Endothelial cell of umbilical vein (primary cell): ENCODE data around the gene DOCK7. TPM values are rescaled to one million over a fixed set of nuclear protein-coding genes. Genes with fewer than 3 reads are reported as not detected.

ENCODE experiments used
- BruUV-seq: library from RNA; stranded (reverse); fragments of 400-500 nt; replicated peaks from 2 replicates; lab custom pipeline; 2021; lab: Mats Ljungman, UMichigan
- CTCF ChIA-PET: fragments of 300-600, 350-600 bp; sonication (Branson Sonifier 250); formaldehyde crosslinking; loops from one replicate; lab custom pipeline; 2021; ENCODE audit warnings: antibody characterized with exemption, inconsistent platforms; lab: Charles Lee
- POLR2A ChIA-PET: fragments of 300-600, 350-600 bp; sonication (Branson Sonifier 250); formaldehyde crosslinking; loops from one replicate; lab custom pipeline; 2021; ENCODE audit warnings: antibody characterized with exemption, inconsistent platforms; lab: Charles Lee
- DNase-seq: peaks from one replicate; pipeline ENCODE4 v3.0.0-alpha.2; 2011; ENCODE audit warnings: low read depth, low spot score
- FAIRE-seq: peaks from 2 replicates; lab custom pipeline; 2011; peaks lifted over from hg19 to GRCh38; lab: Jason Lieb, UNC
- H2AFZ ChIP-seq: 2 replicates; pipeline ENCODE4 v1.6.0; 2012; ENCODE audit warnings: low read depth, low read length, control low read depth, inconsistent platforms
- H3K27ac ChIP-seq: 2 replicates; pipeline ENCODE4 v1.5.1; 2011; ENCODE audit warnings: low read depth, mild to moderate bottlenecking, control low read depth, low read length, moderate library complexity; ENCODE audit not compliant: insufficient read depth
- H3K27me3 ChIP-seq, 2 experiments: 2 replicates each; pipeline versions ENCODE4 v1.6.0 to v1.6.1; 2011; ENCODE audit warnings: low read length in 2 of 2, mixed read lengths in 1 of 2; ENCODE audit not compliant: control insufficient read depth in 2 of 2, insufficient read depth in 2 of 2
- H3K36me3 ChIP-seq, 2 experiments: 2 replicates in 1 of 2; 3 replicates in 1 of 2; pipeline ENCODE4 v1.5.1; 2011; ENCODE audit warnings: low read length in 2 of 2, mild to moderate bottlenecking in 1 of 2, moderate library complexity in 1 of 2; ENCODE audit not compliant: control insufficient read depth in 2 of 2, insufficient read depth in 2 of 2; ENCODE audit errors: extremely low read depth in 1 of 2
- H3K4me1 ChIP-seq: 3 replicates; pipeline ENCODE4 v1.5.1; 2011; ENCODE audit warnings: mild to moderate bottlenecking, low read length; ENCODE audit not compliant: control insufficient read depth, insufficient read depth; ENCODE audit errors: extremely low read depth
- H3K4me2 ChIP-seq: 2 replicates; pipeline ENCODE4 v1.6.1; 2011; ENCODE audit warnings: low read length, control low read depth, mixed read lengths; ENCODE audit not compliant: insufficient read depth
- H3K4me3 ChIP-seq, 3 experiments: fragments of 200-600 bp in 1 of 3; sonication (generic), shearing (Covaris generic) in 1 of 3; replicated peaks in 1 of 3; 2 replicates each; pipeline ENCODE4 v1.5.1; 2011 to 2016; ENCODE audit warnings: control low read depth in 3 of 3, low read length in 3 of 3, mild to moderate bottlenecking in 2 of 3, inconsistent platforms in 1 of 3, low read depth in 1 of 3, moderate library complexity in 1 of 3; ENCODE audit not compliant: insufficient read depth in 1 of 3
- H3K79me2 ChIP-seq: 2 replicates; pipeline ENCODE4 v1.6.0; 2012; ENCODE audit warnings: low read length, inconsistent platforms; ENCODE audit not compliant: control insufficient read depth, insufficient read depth
- H3K9ac ChIP-seq: replicated peaks from 2 replicates; pipeline ENCODE3; 2011; ENCODE audit warnings: low read length, control low read depth; ENCODE audit not compliant: insufficient read depth; ENCODE audit errors: extremely low read depth
- H3K9me1 ChIP-seq: replicated peaks from 3 replicates; pipeline ENCODE4 v1.6.0; 2011; ENCODE audit warnings: mild to moderate bottlenecking, low read length; ENCODE audit not compliant: control insufficient read depth, insufficient read depth; ENCODE audit errors: extremely low read depth
- H3K9me3 ChIP-seq: replicated peaks from 2 replicates; pipeline ENCODE4 v1.5.1; 2012; ENCODE audit warnings: low read length, inconsistent platforms; ENCODE audit not compliant: control insufficient read depth, insufficient read depth
- H4K20me1 ChIP-seq: replicated peaks from 2 replicates; pipeline ENCODE3; 2011; ENCODE audit warnings: mild to moderate bottlenecking, low read length; ENCODE audit not compliant: control insufficient read depth, insufficient read depth; ENCODE audit errors: extremely low read depth
- EZH2 ChIP-seq: IDR thresholded peaks from 2 replicates; pipeline ENCODE4 v1.6.1; 2012; ENCODE audit warnings: borderline replicate concordance, low read depth, mild to moderate bottlenecking, moderate library complexity, low read length, inconsistent platforms; ENCODE audit not compliant: severe bottlenecking
- FOS ChIP-seq: IDR thresholded peaks from 2 replicates; pipeline ENCODE4 v1.6.1; 2011; ENCODE audit warnings: mild to moderate bottlenecking, low read length, moderate library complexity, borderline replicate concordance; ENCODE audit not compliant: insufficient read depth
- GATA2 ChIP-seq: IDR thresholded peaks from 2 replicates; pipeline ENCODE4 v1.7.0; 2011; ENCODE audit warnings: low read depth, mild to moderate bottlenecking, moderate library complexity, mixed read lengths, low read length; ENCODE audit not compliant: insufficient read length, insufficient read depth
- JUN ChIP-seq: IDR thresholded peaks from 2 replicates; pipeline ENCODE4 v1.6.1; 2011; ENCODE audit warnings: borderline replicate concordance, low read depth; ENCODE audit not compliant: insufficient read length, insufficient read depth
- MYC ChIP-seq: IDR thresholded peaks from one replicate; pipeline ENCODE4 v1.6.1; 2011; ENCODE audit warnings: mild to moderate bottlenecking, low read depth, low read length
- POLR2A ChIP-seq: IDR thresholded peaks from 2 replicates; pipeline ENCODE4 v1.6.1; 2012; ENCODE audit warnings: low read depth, mild to moderate bottlenecking, control low read depth, low read length
- POLR2AphosphoS5 ChIP-seq: IDR thresholded peaks from 2 replicates; pipeline ENCODE4 v1.6.1; 2012; ENCODE audit warnings: low read depth, mild to moderate bottlenecking, control low read depth, low read length, moderate library complexity; ENCODE audit not compliant: insufficient read depth
- dilution Hi-C: fragments of 300-500 bp; cut with MboI; formaldehyde crosslinking; loops from one replicate; pipeline ENCODE4 v1.15.0; 2019; ENCODE audit warnings: low sequenced_read_pairs; ENCODE audit not compliant: extremely low pct_ligation_motif_present
- intact Hi-C: fragments of 100-400 bp; cut with micrococcal nuclease; formaldehyde crosslinking; loops from one replicate; pipeline ENCODE4 v1.10.0; 2022
- polyA plus RNA-seq, 4 experiments: library from polyadenylated mRNA; depleted of rRNA in 3 of 4; stranded (reverse) in 3 of 4; unstranded in 1 of 4; fragments of >200 nt; gene quantifications; 2 replicates each; pipeline versions ENCODE4 v1.2.1 to v1.2.3, GENCODE V29; 2011 to 2012; ENCODE audit warnings: missing spikeins in 1 of 4
- total RNA-seq: library from RNA; stranded (reverse); gene quantifications from 2 replicates; pipeline ENCODE4 v1.2.3, GENCODE V29; 2021
- TF ChIP-seq, protein P1 (sequence below): IDR thresholded peaks from 2 replicates; pipeline ENCODE4 v1.6.1; 2011; ENCODE audit not compliant: insufficient read depth, insufficient read length
- TF ChIP-seq, protein P2 (sequence below), 2 donors: IDR thresholded peaks; 1 replicate in 1 of 2; 2 replicates in 1 of 2; pipeline ENCODE4 v1.5.1; 2011; ENCODE audit warnings: low read length in 2 of 2, mild to moderate bottlenecking in 2 of 2, moderate library complexity in 2 of 2, control low read depth in 1 of 2, inconsistent platforms in 1 of 2, low read depth in 1 of 2; ENCODE audit not compliant: insufficient read depth in 1 of 2; ENCODE audit errors: extremely low read depth in 1 of 2

The DOCK7 gene
- total and polyA plus RNA-seq, 2 donors (not counting 3 experiments of a cell fraction or from before 2014, with no cell fraction given): 9.4 to 31.9 TPM

DNA sequence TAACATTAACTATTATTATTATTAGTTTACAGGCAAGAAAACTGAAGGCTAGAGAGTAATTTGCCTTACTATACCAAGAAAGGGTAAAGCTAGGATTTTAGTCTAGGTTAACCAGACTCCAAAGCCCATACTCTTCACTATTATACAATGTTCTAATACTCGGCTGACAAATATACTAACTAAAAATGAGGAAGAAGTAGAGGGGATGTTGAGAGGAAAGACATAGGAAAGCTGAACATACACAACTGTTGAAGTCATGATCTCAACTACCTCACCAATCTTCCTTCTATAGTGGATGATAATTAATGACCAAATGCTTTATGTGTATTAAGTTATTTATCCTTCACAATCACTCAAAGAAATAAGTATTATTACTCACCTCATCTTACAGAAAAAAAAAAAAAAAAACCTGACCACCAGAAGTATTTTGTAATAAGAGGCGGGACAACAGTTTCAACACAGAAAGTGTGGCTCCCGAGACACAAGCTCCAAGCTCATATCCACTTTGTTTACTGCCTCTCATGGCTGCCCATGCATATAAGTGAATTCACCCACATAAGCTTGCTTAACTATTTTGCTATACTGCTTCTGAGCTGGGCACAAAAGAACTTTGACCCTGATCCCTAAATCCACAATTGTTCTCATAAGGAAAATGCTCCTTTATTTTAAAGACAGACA is 173.3 kb downstream of the DOCK7 start:
- Histone ChIP-seq H3K4me3 (no peak overlapping the region), H3K79me2 (no peaks in the 10 kb centered on the region), H3K36me3 (no peaks in the 10 kb centered on the region), H3K9me3 (no peaks in the 10 kb centered on the region), H2AFZ (no peak overlapping the region), H3K4me2 (no peak overlapping the region), H3K9ac (no peak overlapping the region), H4K20me1 (no peaks in the 10 kb centered on the region), H3K4me1 (no peaks in the 10 kb centered on the region), H3K27ac (no peak overlapping the region), H3K27me3 (no peaks in the 10 kb centered on the region), H3K9me1 (no peaks in the 10 kb centered on the region)
- DNase-seq (no peak), FAIRE-seq (no peak)
- TF ChIP-seq FOS (no peak), POLR2A (no peak), GATA2 (no peak), JUN (no peak), POLR2AphosphoS5 (no peak), MYC (no peak), EZH2 (no peak)
- TF ChIP-seq, protein P1, sequence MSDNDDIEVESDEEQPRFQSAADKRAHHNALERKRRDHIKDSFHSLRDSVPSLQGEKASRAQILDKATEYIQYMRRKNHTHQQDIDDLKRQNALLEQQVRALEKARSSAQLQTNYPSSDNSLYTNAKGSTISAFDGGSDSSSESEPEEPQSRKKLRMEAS: no peak
- TF ChIP-seq, protein P2, sequence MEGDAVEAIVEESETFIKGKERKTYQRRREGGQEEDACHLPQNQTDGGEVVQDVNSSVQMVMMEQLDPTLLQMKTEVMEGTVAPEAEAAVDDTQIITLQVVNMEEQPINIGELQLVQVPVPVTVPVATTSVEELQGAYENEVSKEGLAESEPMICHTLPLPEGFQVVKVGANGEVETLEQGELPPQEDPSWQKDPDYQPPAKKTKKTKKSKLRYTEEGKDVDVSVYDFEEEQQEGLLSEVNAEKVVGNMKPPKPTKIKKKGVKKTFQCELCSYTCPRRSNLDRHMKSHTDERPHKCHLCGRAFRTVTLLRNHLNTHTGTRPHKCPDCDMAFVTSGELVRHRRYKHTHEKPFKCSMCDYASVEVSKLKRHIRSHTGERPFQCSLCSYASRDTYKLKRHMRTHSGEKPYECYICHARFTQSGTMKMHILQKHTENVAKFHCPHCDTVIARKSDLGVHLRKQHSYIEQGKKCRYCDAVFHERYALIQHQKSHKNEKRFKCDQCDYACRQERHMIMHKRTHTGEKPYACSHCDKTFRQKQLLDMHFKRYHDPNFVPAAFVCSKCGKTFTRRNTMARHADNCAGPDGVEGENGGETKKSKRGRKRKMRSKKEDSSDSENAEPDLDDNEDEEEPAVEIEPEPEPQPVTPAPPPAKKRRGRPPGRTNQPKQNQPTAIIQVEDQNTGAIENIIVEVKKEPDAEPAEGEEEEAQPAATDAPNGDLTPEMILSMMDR (IDR thresholded peaks at IDR 0.05; ENCODE audit: extremely low read depth in 1 of 2, insufficient read depth in 1 of 2, low read depth in 1 of 2, low read length in 2 of 2): no peak
- ChIA-PET CTCF (interaction anchor here (1.9 kb wide), 1 partner anchor 231 kb away, joined by 6 read pairs; no protein-coding TSS in a partner anchor), POLR2A (no interaction called here)
- no TSS peak for BruUV-seq
- intact Hi-C loops: no loop called here
- dilution Hi-C loops: no loop called here
